HL-60/S4 (cell line): ENCODE results near the gene EVL.

Experiments used
- in situ Hi-C: fragments of 300-500 bp; cut with MboI; formaldehyde crosslinking; loops from 2 replicates; pipeline ENCODE4 v1.14.3; 2022; ENCODE audit warnings: low sequenced_read_pairs

The EVL gene

GRCh38 chr14:100108042-100108825 is 43.0 kb downstream of the EVL start:
- in situ Hi-C loops = no loop called here

- in situ Hi-C loops = no loop called here
These were observed 43.8 kb downstream of the EVL start for GRCh38 chr14:100108840-100109593.

- in situ Hi-C loops = no loop called here
These were observed 44.4 kb downstream of the EVL start for GRCh38 chr14:100109594-100109955.

- in situ Hi-C loops = no loop called here
These were observed 45.6 kb downstream of the EVL start for GRCh38 chr14:100110816-100111215.

- in situ Hi-C loops = no loop called here
These were observed 46.9 kb downstream of the EVL start for GRCh38 chr14:100111931-100112704.

GRCh38 chr14:100114109-100114765 is 49.0 kb downstream of the EVL start:
- in situ Hi-C loops = no loop called here

GRCh38 chr14:100115236-100115635 is 50.0 kb downstream of the EVL start:
- in situ Hi-C loops = no loop called here

- in situ Hi-C loops = no loop called here
These were observed 50.5 kb downstream of the EVL start for GRCh38 chr14:100115726-100116125.

GRCh38 chr14:100116134-100116533 is 50.9 kb downstream of the EVL start:
- in situ Hi-C loops = no loop called here

GRCh38 chr14:100117026-100117425 is 51.8 kb downstream of the EVL start:
- in situ Hi-C loops = no loop called here

GRCh38 chr14:100117633-100118395 is 52.6 kb downstream of the EVL start:
- in situ Hi-C loops = no loop called here

GRCh38 chr14:100118396-100119011 is 53.3 kb downstream of the EVL start:
- in situ Hi-C loops = no loop called here

GRCh38 chr14:100119251-100119650 is 54.0 kb downstream of the EVL start:
- in situ Hi-C loops = no loop called here

GRCh38 chr14:100120522-100121269 is 55.5 kb downstream of the EVL start:
- in situ Hi-C loops = no loop called here

GRCh38 chr14:100121643-100122480 is 56.6 kb downstream of the EVL start:
- in situ Hi-C loops = no loop called here

GRCh38 chr14:100122481-100123223 is 57.4 kb downstream of the EVL start:
- in situ Hi-C loops = no loop called here

GRCh38 chr14:100123618-100124017 is 58.4 kb downstream of the EVL start:
- in situ Hi-C loops = no loop called here
